BLaER1 (cell line): ENCODE results near the gene RXFP1.

Source experiments
- H3K27ac ChIP-seq: shearing (Covaris generic); formaldehyde crosslinking; 2 replicates; pipeline ENCODE4 v1.8.1; 2022
- H3K27me3 ChIP-seq: shearing (Covaris generic); formaldehyde crosslinking; 2 replicates; pipeline ENCODE4 v1.8.1; 2022
- H3K36me3 ChIP-seq: shearing (Covaris generic); formaldehyde crosslinking; 2 replicates; pipeline ENCODE4 v1.8.1; 2022
- H3K4me1 ChIP-seq: shearing (Covaris generic); formaldehyde crosslinking; 2 replicates; pipeline ENCODE4 v1.8.1; 2022
- H3K4me2 ChIP-seq: shearing (Covaris generic); formaldehyde crosslinking; 2 replicates; pipeline ENCODE4 v1.8.1; 2022
- H3K4me3 ChIP-seq: shearing (Covaris generic); formaldehyde crosslinking; 2 replicates; pipeline ENCODE4 v1.8.1; 2022
- H3K9ac ChIP-seq: shearing (Covaris generic); formaldehyde crosslinking; 2 replicates; pipeline ENCODE4 v1.8.1; 2022
- H3K9me3 ChIP-seq: shearing (Covaris generic); formaldehyde crosslinking; 2 replicates; pipeline ENCODE4 v1.8.1; 2022
- H4K20me1 ChIP-seq: shearing (Covaris generic); formaldehyde crosslinking; 2 replicates; pipeline ENCODE4 v1.8.1; 2022
- Cebpa-rat ChIP-seq: shearing (Covaris generic); IDR thresholded peaks from 2 replicates; pipeline ENCODE4 v1.8.1; 2022

RXFP1 gene

GRCh38 chr4:158521484-158522088 lies at the start of gene RXFP1:
TSS of gene RXFP1 (plus strand) at chr4:158521882. CDS start at chr4:158521977, 95 bp downstream.
- H4K20me1 ChIP-seq = no peaks in the 10 kb centered on the region
- H3K9me3 ChIP-seq = no peaks in the 10 kb centered on the region
- H3K27me3 ChIP-seq = no peaks in the 10 kb centered on the region
- H3K4me2 ChIP-seq = no peak within 1 kb of the TSS
- H3K9ac ChIP-seq = no peak within 1 kb of the TSS
- no peak for TF ChIP-seq Cebpa-rat
- H3K27ac ChIP-seq = no peak within 1 kb of the TSS
- no peaks in the 10 kb centered on the region for H3K36me3 ChIP-seq
- H3K4me1 ChIP-seq = no peaks in the 10 kb centered on the region
- no peak within 1 kb of the TSS for H3K4me3 ChIP-seq

- Histone ChIP-seq H3K27ac (no peak overlapping the region), H3K4me3 (no peak overlapping the region), H3K9me3 (no peaks in the 10 kb centered on the region), H3K4me1 (no peaks in the 10 kb centered on the region), H3K9ac (no peak overlapping the region), H4K20me1 (no peaks in the 10 kb centered on the region), H3K27me3 (no peaks in the 10 kb centered on the region), H3K4me2 (no peak overlapping the region), H3K36me3 (no peaks in the 10 kb centered on the region)
- no peak for TF ChIP-seq Cebpa-rat
Observed at GRCh38 chr4:158481811-158482210, 39.9 kb upstream of the RXFP1 start.

GRCh38 chr4:158484173-158484885 lies 37.4 kb upstream of the RXFP1 start:
- no peaks in the 10 kb centered on the region for H3K9me3 ChIP-seq
- H3K4me3 ChIP-seq = no peak overlapping the region
- no peak overlapping the region for H3K27ac ChIP-seq
- no peak for TF ChIP-seq Cebpa-rat
- no peaks in the 10 kb centered on the region for H3K36me3 ChIP-seq
- no peaks in the 10 kb centered on the region for H3K4me1 ChIP-seq
- no peak overlapping the region for H3K4me2 ChIP-seq
- H3K27me3 ChIP-seq = no peaks in the 10 kb centered on the region
- H4K20me1 ChIP-seq = no peaks in the 10 kb centered on the region
- no peak overlapping the region for H3K9ac ChIP-seq

- H3K9me3 ChIP-seq = no peaks in the 10 kb centered on the region
Observed at GRCh38 chr4:158490629-158491028, 31.1 kb upstream of the RXFP1 start.

GRCh38 chr4:158492391-158492790 lies 29.3 kb upstream of the RXFP1 start:
- no peak overlapping the region for H3K4me2 ChIP-seq
- no peaks in the 10 kb centered on the region for H3K9me3 ChIP-seq
- no peak overlapping the region for H3K9ac ChIP-seq
- no peaks in the 10 kb centered on the region for H3K27me3 ChIP-seq
- H4K20me1 ChIP-seq = no peaks in the 10 kb centered on the region
- H3K4me3 ChIP-seq = no peak overlapping the region
- H3K4me1 ChIP-seq = no peaks in the 10 kb centered on the region
- H3K36me3 ChIP-seq = no peaks in the 10 kb centered on the region
- no peak overlapping the region for H3K27ac ChIP-seq
- TF ChIP-seq Cebpa-rat = no peak

More at GRCh38 chr4:158490629-158491028, 31.1 kb upstream of the RXFP1 start:
- no peak overlapping the region for H3K27ac ChIP-seq
- no peaks in the 10 kb centered on the region for H3K36me3 ChIP-seq
- no peaks in the 10 kb centered on the region for H3K27me3 ChIP-seq
- H3K9ac ChIP-seq = no peak overlapping the region
- H3K4me2 ChIP-seq = no peak overlapping the region
- H3K4me1 ChIP-seq = no peaks in the 10 kb centered on the region
- H4K20me1 ChIP-seq = no peaks in the 10 kb centered on the region
- no peak for TF ChIP-seq Cebpa-rat
- H3K4me3 ChIP-seq = no peak overlapping the region

GRCh38 chr4:158496030-158496741 lies 25.5 kb upstream of the RXFP1 start:
- Histone ChIP-seq H3K36me3 (no peaks in the 10 kb centered on the region), H3K27me3 (no peaks in the 10 kb centered on the region), H4K20me1 (no peaks in the 10 kb centered on the region), H3K9ac (no peak overlapping the region), H3K4me2 (no peak overlapping the region), H3K4me3 (no peak overlapping the region), H3K4me1 (no peaks in the 10 kb centered on the region), H3K27ac (no peak overlapping the region), H3K9me3 (no peaks in the 10 kb centered on the region)
- no peak for TF ChIP-seq Cebpa-rat

GRCh38 chr4:158500054-158500453 lies 21.6 kb upstream of the RXFP1 start:
- no peak overlapping the region for H3K27ac ChIP-seq
- H3K4me1 ChIP-seq = no peaks in the 10 kb centered on the region
- H3K4me3 ChIP-seq = no peak overlapping the region
- no peaks in the 10 kb centered on the region for H3K36me3 ChIP-seq
- H3K27me3 ChIP-seq = no peaks in the 10 kb centered on the region
- H3K9ac ChIP-seq = no peak overlapping the region
- no peak overlapping the region for H3K4me2 ChIP-seq
- no peaks in the 10 kb centered on the region for H3K9me3 ChIP-seq
- H4K20me1 ChIP-seq = no peaks in the 10 kb centered on the region
- no peak for TF ChIP-seq Cebpa-rat

- Histone ChIP-seq H3K4me3 (no peak overlapping the region), H3K27ac (no peak overlapping the region), H3K27me3 (no peaks in the 10 kb centered on the region), H3K9me3 (no peaks in the 10 kb centered on the region), H3K36me3 (no peaks in the 10 kb centered on the region), H3K9ac (no peak overlapping the region), H3K4me2 (no peak overlapping the region), H4K20me1 (no peaks in the 10 kb centered on the region), H3K4me1 (no peaks in the 10 kb centered on the region)
- TF ChIP-seq Cebpa-rat = no peak
Observed at GRCh38 chr4:158513256-158513655, 8.4 kb upstream of the RXFP1 start.

GRCh38 chr4:158519226-158519625 lies 2.5 kb upstream of the RXFP1 start:
- no peaks in the 10 kb centered on the region for H3K27me3 ChIP-seq
- no peak for TF ChIP-seq Cebpa-rat
- H4K20me1 ChIP-seq = no peaks in the 10 kb centered on the region
- H3K4me1 ChIP-seq = no peaks in the 10 kb centered on the region
- H3K27ac ChIP-seq = no peak overlapping the region
- H3K9me3 ChIP-seq = no peaks in the 10 kb centered on the region
- H3K4me3 ChIP-seq = no peak overlapping the region
- no peak overlapping the region for H3K4me2 ChIP-seq
- H3K36me3 ChIP-seq = no peaks in the 10 kb centered on the region
- no peak overlapping the region for H3K9ac ChIP-seq

GRCh38 chr4:158523990-158524535 lies 2.4 kb downstream of the RXFP1 start:
- Histone ChIP-seq H3K36me3 (no peaks in the 10 kb centered on the region), H3K4me2 (no peak overlapping the region), H3K9ac (no peak overlapping the region), H3K27me3 (no peaks in the 10 kb centered on the region), H3K9me3 (no peaks in the 10 kb centered on the region), H3K27ac (no peak overlapping the region), H3K4me1 (no peaks in the 10 kb centered on the region), H3K4me3 (no peak overlapping the region), H4K20me1 (no peaks in the 10 kb centered on the region)
- no peak for TF ChIP-seq Cebpa-rat
